NCI-H69 (cell line): ENCODE results near the gene BABAM2.

Experiments used
- DNase-seq: peaks from one replicate; lab custom pipeline; 2025; lab: John Stamatoyannopoulos, UW

The BABAM2 gene

GRCh38 chr2:28377984-28378678 is 487.6 kb downstream of the BABAM2 start:
- peak; percentile 67 for DNase-seq

- no peak for DNase-seq
These were observed 488.4 kb downstream of the BABAM2 start for GRCh38 chr2:28378679-28379584.

GRCh38 chr2:28380219-28380618 is 489.7 kb downstream of the BABAM2 start:
- no peak for DNase-seq

- DNase-seq, result peak; percentile 26
These were observed 491.0 kb downstream of the BABAM2 start for GRCh38 chr2:28381225-28382180.

- no peak for DNase-seq
These were observed 492.2 kb downstream of the BABAM2 start for GRCh38 chr2:28382755-28383154.

- DNase-seq, result no peak
These were observed 496.8 kb downstream of the BABAM2 start for GRCh38 chr2:28387082-28387960.
